Heart left ventricle (tissue), 16 donors: ENCODE measurements around the gene SYNJ1. TPM values are rescaled to one million over a fixed set of nuclear protein-coding genes. Genes with fewer than 3 reads are reported as not detected.

ENCODE experiments used
- ATAC-seq, 4 donors: fragments of 200-7000 bp; cut with Tn5 transposase; one replicate each; pipeline ENCODE4 v1.9.1; 2020 to 2022; ENCODE audit warnings: moderate library complexity in 4 of 4, mild to moderate bottlenecking in 3 of 4, moderate number of reproducible peaks in 1 of 4
- DNase-seq, 5 donors: peaks; one replicate each; pipeline ENCODE4 v3.0.0-alpha.2; 2020
- H3K27ac ChIP-seq, 12 donors: fragments of 200-600 bp; sonication (generic) in 4 of 12; one replicate each; pipeline versions ENCODE4 v1.5.0 to v1.8.0; 2016 to 2022; ENCODE audit warnings: mild to moderate bottlenecking in 2 of 12
- H3K27me3 ChIP-seq, 9 donors: fragments of 200-600 bp; sonication (generic) in 2 of 9; one replicate each; pipeline versions ENCODE4 v1.5.1 to v1.8.0; 2016 to 2022; ENCODE audit warnings: mild to moderate bottlenecking in 3 of 9
- H3K36me3 ChIP-seq, 9 donors: fragments of 200-600 bp; sonication (generic) in 2 of 9; one replicate each; pipeline versions ENCODE4 v1.5.0 to v1.8.0; 2018 to 2022; ENCODE audit warnings: mild to moderate bottlenecking in 2 of 9
- H3K4me1 ChIP-seq, 12 donors: fragments of 200-600 bp; sonication (generic) in 4 of 12; one replicate each; pipeline versions ENCODE4 v1.5.0 to v1.8.0; 2016 to 2022; ENCODE audit warnings: mild to moderate bottlenecking in 3 of 12
- H3K4me3 ChIP-seq, 12 donors: fragments of 200-600 bp; sonication (generic) in 4 of 12; one replicate each; pipeline versions ENCODE4 v1.5.0 to v1.8.0; 2017 to 2022; ENCODE audit warnings: mild to moderate bottlenecking in 9 of 12, moderate library complexity in 4 of 12
- H3K9me3 ChIP-seq, 12 donors: fragments of 200-600 bp; sonication (generic) in 4 of 12; one replicate each; pipeline versions ENCODE4 v1.5.0 to v1.8.0; 2016 to 2022; ENCODE audit warnings: mild to moderate bottlenecking in 1 of 12
- CTCF ChIP-seq, 12 donors: fragments of 200-600 bp; sonication (generic) in 4 of 12; IDR thresholded peaks; one replicate each; pipeline versions ENCODE4 v1.5.0 to v1.8.0; 2018 to 2022; ENCODE audit warnings: antibody characterized with exemption in 12 of 12, mild to moderate bottlenecking in 5 of 12
- POLR2A ChIP-seq, 2 donors: fragments of 450-650 bp; IDR thresholded peaks; one replicate each; pipeline ENCODE4 v1.6.1; 2017; ENCODE audit warnings: antibody characterized with exemption in 2 of 2, mild to moderate bottlenecking in 2 of 2, moderate library complexity in 2 of 2
- WGBS, 4 donors: extraction: QIAGEN DNeasy Blood & Tissue Kit in 2 of 4; methylation state at CpG; one replicate each; pipeline versions ENCODE4 v1.1.5 to v1.1.7; 2013 to 2018; 5-methylcytosine and 5-hydroxymethylcytosine counted together
- intact Hi-C, 10 donors: fragments of 100-400 bp; cut with DNase I; formaldehyde crosslinking; loops; one replicate each; pipeline versions ENCODE4 v1.11.1 to v1.14.2; 2022
- polyA plus RNA-seq, 2 donors: library from polyadenylated mRNA; stranded (reverse); fragments of 200-250 nt; gene quantifications; one replicate each; pipeline ENCODE4 v1.2.3, GENCODE V29; 2013
- total RNA-seq, 9 donors: library from RNA; depleted of rRNA in 2 of 9; stranded (reverse); fragments of >200 nt in 2 of 9; fragmentation: NEBNext Ultra II Directional in 3 of 9; extraction: Animal tissue kit (Norgen Biotek cat#: 25700) in 3 of 9; gene quantifications; one replicate each; pipeline versions ENCODE4 v1.1.0 to v1.2.4, GENCODE V29; 2016 to 2023
- donor health status: ischemic (EF 13 %, LVEDD 7.1; RV severe dilation, severe dysfunction).
- donor health status: healthy with polysubstance abuse.
- donor health status: DM: no; HTN: yes; CAD: no.
- donor health status: DM: no; HTN: no; CAD: no.
- donor health status: ischemic (EF 25% LVEDD 6.9; RV normal size, moderate dysfunction).
- donor health status: ischemic (EF 25% LVEDD 5.7; RV mildly dilated, moderate dysfunction).
- donor health status: healthy.
- donor health status: DM: yes; HTN: yes; CAD: no.
- donor health status: ischemic (EF 35%, LVEDD 5.7; RV mildly dilated, moderate dysfunction).
- donor health status: nonischemic (EF 11% LVEDD 7.7; RV severe dilation, severe dysfunction).
- donor health status: DM: yes; HTN: yes; CAD: no.
- donor health status: PGD.
- donor health status: ischemic (EF 29% LVEDD 5.4; RV normal size, mild dysfunction).
- donor health status: nonischemic (EF 23%, LVEDD 6.1; RV moderate dilation, normal function).

The SYNJ1 gene
- total and polyA plus RNA-seq, 11 donors, result 4.1 to 17.4 (median 10.3) TPM

- Histone ChIP-seq H3K27ac (no peak overlapping the region), H3K9me3 (no peaks in the 10 kb centered on the region), H3K4me1 (no peaks in the 10 kb centered on the region), H3K36me3 (peaks cover 0 to 93% (median 85%) of the 10 kb centered on the region in 9 donors), H3K27me3 (no peaks in the 10 kb centered on the region), H3K4me3 (no peak overlapping the region)
- ATAC-seq (peak in 1 of 4 donors; percentile 22), DNase-seq (no peak)
- TF ChIP-seq CTCF (IDR thresholded peaks at IDR 0.05), result no peak
- TF ChIP-seq POLR2A (IDR thresholded peaks at IDR 0.05), result no peak
- WGBS, 4 donors, result 89 to 95% (median 90%) methylated on average over 6 of the region's 6 CpGs
- intact Hi-C loops, result loop anchor here in 6 of 10 donors (5.0 to 10.0 kb wide), 4 partner anchors 200 to 737 kb away; partner anchors contain the start of gene MIS18A (in 3 of the 6)
Measured at GRCh38 chr21:32602099-32602498, 125.7 kb downstream of the SYNJ1 start.

GRCh38 chr21:32599526-32599925 lies 128.3 kb downstream of the SYNJ1 start:
- Histone ChIP-seq H3K27ac (no peak overlapping the region), H3K27me3 (no peaks in the 10 kb centered on the region), H3K4me1 (no peaks in the 10 kb centered on the region), H3K4me3 (no peak overlapping the region), H3K36me3 (peaks cover 0 to 70% (median 62%) of the 10 kb centered on the region in 9 donors), H3K9me3 (no peaks in the 10 kb centered on the region)
- no peak for DNase-seq
- ATAC-seq, result no peak
- TF ChIP-seq POLR2A (IDR thresholded peaks at IDR 0.05) (no peak), CTCF (IDR thresholded peaks at IDR 0.05) (no peak)
- 87 to 95% (median 90%) methylated on average over 8 of the region's 8 CpGs for WGBS, 4 donors
- intact Hi-C loops, result loop anchor here in 3 of 10 donors (5.0 to 10.0 kb wide), 2 partner anchors 197 to 735 kb away; no protein-coding TSS in a partner anchor

- intact Hi-C loops, result loop anchor here in 3 of 10 donors (5.0 to 10.0 kb wide), 2 partner anchors 197 to 734 kb away; no protein-coding TSS in a partner anchor
- peaks cover 0 to 66% (median 58%) of the 10 kb centered on the region in 9 donors for H3K36me3 ChIP-seq
- H3K4me3 ChIP-seq, result no peak overlapping the region
- no peaks in the 10 kb centered on the region for H3K27me3 ChIP-seq
- no peak for ATAC-seq
- no peaks in the 10 kb centered on the region for H3K4me1 ChIP-seq
- no peak for DNase-seq
- H3K27ac ChIP-seq, result no peak overlapping the region
- no peaks in the 10 kb centered on the region for H3K9me3 ChIP-seq
- WGBS, 4 donors, result 70 to 87% (median 84%) methylated on average over 5 of the region's 5 CpGs
- TF ChIP-seq POLR2A (IDR thresholded peaks at IDR 0.05), result no peak
- TF ChIP-seq CTCF (IDR thresholded peaks at IDR 0.05), result no peak
Measured at GRCh38 chr21:32599091-32599490, 128.7 kb downstream of the SYNJ1 start.

- 76 to 82% (median 80%) methylated on average over 6 of the region's 6 CpGs for WGBS, 4 donors
- no peaks in the 10 kb centered on the region for H3K4me1 ChIP-seq
- intact Hi-C loops, result loop anchor here in 3 of 10 donors (5.0 to 10.0 kb wide), 2 partner anchors 195 to 732 kb away; no protein-coding TSS in a partner anchor
- no peak overlapping the region for H3K4me3 ChIP-seq
- no peaks in the 10 kb centered on the region for H3K9me3 ChIP-seq
- ATAC-seq (no peak), DNase-seq (no peak)
- TF ChIP-seq CTCF (IDR thresholded peaks at IDR 0.05) (no peak), POLR2A (IDR thresholded peaks at IDR 0.05) (no peak)
- H3K27me3 ChIP-seq, result no peaks in the 10 kb centered on the region
- H3K27ac ChIP-seq, result no peak overlapping the region
- H3K36me3 ChIP-seq, result peaks cover 0 to 47% (median 39%) of the 10 kb centered on the region in 9 donors
Measured at GRCh38 chr21:32597205-32597604, 130.6 kb downstream of the SYNJ1 start.
